GM12878 (cell line): ENCODE measurements around the gene GABRR3.

Experiments
- BHLHE40 ChIP-seq, 2 experiments: fragments of 450-650 bp in 1 of 2; IDR thresholded peaks; 2 replicates each; pipeline ENCODE4 v1.6.1; 2011 to 2017; ENCODE audit warnings: low read depth in 2 of 2, borderline replicate concordance in 1 of 2, improper control_type of control experiment in 1 of 2, low read length in 1 of 2, mild to moderate bottlenecking in 1 of 2
- BRCA1 ChIP-seq: IDR thresholded peaks from 2 replicates; pipeline ENCODE4 v1.6.1; 2011; ENCODE audit warnings: low read depth, low read length, improper control_type of control experiment
- CBFB ChIP-seq: IDR thresholded peaks from 2 replicates; pipeline ENCODE4 v1.6.1; 2016; ENCODE audit warnings: antibody characterized with exemption, low read depth
- EP300 ChIP-seq, 2 experiments: fragments of 150-350 bp in 1 of 2; IDR thresholded peaks; 2 replicates each; pipeline ENCODE4 v1.6.1; 2011 to 2012; ENCODE audit warnings: low read depth in 2 of 2, low read length in 2 of 2, borderline replicate concordance in 1 of 2, improper control_type of control experiment in 1 of 2, inconsistent platforms in 1 of 2; ENCODE audit not compliant: control insufficient read depth in 1 of 2

GRCh38 chr3:97958796-97959195 is 76.3 kb downstream of the GABRR3 start:
- TF ChIP-seq BHLHE40 (IDR thresholded peaks at IDR 0.05; ENCODE audit: borderline replicate concordance in 1 of 2, low read depth in 2 of 2, low read length in 1 of 2) (no peak), CBFB (no peak), EP300 (IDR thresholded peaks at IDR 0.05; ENCODE audit: borderline replicate concordance in 1 of 2, control insufficient read depth in 1 of 2, low read depth in 2 of 2, low read length in 2 of 2) (no peak), BRCA1 (no peak)
